Transverse colon (tissue), 4 donors: ENCODE results near the gene CDK14. TPM values are rescaled to one million over a fixed set of nuclear protein-coding genes. Genes with fewer than 3 reads are reported as not detected.

Source experiments
- DNase-seq: peaks from one replicate; pipeline ENCODE4 v3.0.0-alpha.2; 2019
- H3K27ac ChIP-seq, 4 donors: fragments of 200-600 bp; sonication (generic); 2 replicates each; pipeline ENCODE4 v1.5.1; 2016 to 2018; ENCODE audit warnings: inconsistent platforms in 4 of 4
- H3K27me3 ChIP-seq: fragments of 200-600 bp; sonication (generic); 2 replicates; pipeline ENCODE4 v1.5.1; 2017; ENCODE audit warnings: inconsistent platforms
- H3K36me3 ChIP-seq, 4 donors: fragments of 200-600 bp; sonication (generic); 2 replicates each; pipeline ENCODE4 v1.5.1; 2017 to 2019; ENCODE audit warnings: inconsistent platforms in 4 of 4
- H3K4me1 ChIP-seq, 4 donors: fragments of 200-600 bp; sonication (generic); 2 replicates each; pipeline ENCODE4 v1.5.1; 2017 to 2020; ENCODE audit warnings: inconsistent platforms in 4 of 4
- H3K4me3 ChIP-seq, 4 donors: fragments of 200-600 bp; sonication (generic); 1 replicate in 1 of 4; 2 replicates in 3 of 4; pipeline versions ENCODE4 v1.5.1 to v1.6.1; 2017 to 2019; ENCODE audit warnings: inconsistent platforms in 4 of 4
- H3K9me3 ChIP-seq, 2 donors: fragments of 200-600 bp; sonication (generic); 2 replicates each; pipeline ENCODE4 v1.5.1; 2017 to 2019; ENCODE audit warnings: inconsistent platforms in 2 of 2
- CTCF ChIP-seq, 5 experiments: fragments of 200-600 bp in 3 of 5; fragments of 450-650 bp in 2 of 5; sonication (generic) in 3 of 5; IDR thresholded peaks; 1 replicate in 2 of 5; 2 replicates in 3 of 5; pipeline ENCODE4 v1.5.1; 2016 to 2017; ENCODE audit warnings: antibody characterized with exemption in 5 of 5, inconsistent platforms in 3 of 5, mild to moderate bottlenecking in 2 of 5, moderate library complexity in 1 of 5
- EP300 ChIP-seq: sonication (generic); formaldehyde crosslinking; IDR thresholded peaks from one replicate; pipeline ENCODE4 v1.6.1; 2017; ENCODE audit warnings: antibody characterized with exemption, low read depth
- POLR2A ChIP-seq: fragments of 450-650 bp; IDR thresholded peaks from one replicate; pipeline ENCODE4 v1.6.1; 2016; ENCODE audit warnings: antibody characterized with exemption, mild to moderate bottlenecking, moderate library complexity
- POLR2AphosphoS5 ChIP-seq, 3 donors: sonication (generic); formaldehyde crosslinking; IDR thresholded peaks; one replicate each; pipeline ENCODE4 v1.6.1; 2016; ENCODE audit warnings: antibody characterized with exemption in 3 of 3
- WGBS, 2 donors: methylation state at CpG; one replicate each; pipeline ENCODE4 v1.1.5; 2018; ENCODE audit warnings: low coverage in 1 of 2; 5-methylcytosine and 5-hydroxymethylcytosine counted together
- in situ Hi-C, 4 donors: fragments of 200-750 bp; cut with MboI; loops; one replicate each; pipeline versions ENCODE4 v1.15.0 to v1.15.1; 2017; ENCODE audit warnings: low sequenced_read_pairs in 3 of 4, low pct_ligation_motif_present in 1 of 4, low pct_unique_long_range_greater_than_20kb in 1 of 4
- intact Hi-C: fragments of 100-400 bp; cut with DNase I; formaldehyde crosslinking; loops from one replicate; pipeline ENCODE4 v1.15.1; 2023; ENCODE audit warnings: low total_unique reads
- total RNA-seq, 4 donors: library from RNA; depleted of rRNA; stranded (reverse); fragments of >200 nt; gene quantifications; one replicate each; pipeline ENCODE4 v1.1.0, GENCODE V29; 2016

The CDK14 gene
- total RNA-seq, 4 donors from 2014 or later = 0.40 to 15.4 (median 4.8) TPM

DNA sequence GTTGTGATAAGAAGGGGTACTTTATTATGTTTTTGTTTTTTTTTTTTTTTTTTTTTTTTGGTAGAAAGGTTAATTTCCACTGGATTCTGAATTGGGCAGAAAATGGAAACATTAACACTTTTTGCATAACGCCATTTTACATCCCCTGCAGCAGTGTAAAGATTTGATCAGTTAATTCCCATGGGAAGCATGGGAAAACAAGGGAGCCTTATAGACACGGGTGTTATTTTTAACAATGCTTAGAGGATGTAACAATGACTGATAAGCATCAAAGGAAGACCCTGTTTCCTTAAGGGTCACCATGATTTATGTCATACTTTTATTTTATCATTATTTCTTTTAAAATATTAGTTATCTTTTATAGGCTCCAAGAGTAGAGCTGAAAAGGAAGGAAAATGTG lies 140.2 kb downstream of the CDK14 start:
- WGBS, 2 donors = 69 to 91% methylated on average over 2 of the region's 2 CpGs
- no peak overlapping the region for H3K27ac ChIP-seq

DNA sequence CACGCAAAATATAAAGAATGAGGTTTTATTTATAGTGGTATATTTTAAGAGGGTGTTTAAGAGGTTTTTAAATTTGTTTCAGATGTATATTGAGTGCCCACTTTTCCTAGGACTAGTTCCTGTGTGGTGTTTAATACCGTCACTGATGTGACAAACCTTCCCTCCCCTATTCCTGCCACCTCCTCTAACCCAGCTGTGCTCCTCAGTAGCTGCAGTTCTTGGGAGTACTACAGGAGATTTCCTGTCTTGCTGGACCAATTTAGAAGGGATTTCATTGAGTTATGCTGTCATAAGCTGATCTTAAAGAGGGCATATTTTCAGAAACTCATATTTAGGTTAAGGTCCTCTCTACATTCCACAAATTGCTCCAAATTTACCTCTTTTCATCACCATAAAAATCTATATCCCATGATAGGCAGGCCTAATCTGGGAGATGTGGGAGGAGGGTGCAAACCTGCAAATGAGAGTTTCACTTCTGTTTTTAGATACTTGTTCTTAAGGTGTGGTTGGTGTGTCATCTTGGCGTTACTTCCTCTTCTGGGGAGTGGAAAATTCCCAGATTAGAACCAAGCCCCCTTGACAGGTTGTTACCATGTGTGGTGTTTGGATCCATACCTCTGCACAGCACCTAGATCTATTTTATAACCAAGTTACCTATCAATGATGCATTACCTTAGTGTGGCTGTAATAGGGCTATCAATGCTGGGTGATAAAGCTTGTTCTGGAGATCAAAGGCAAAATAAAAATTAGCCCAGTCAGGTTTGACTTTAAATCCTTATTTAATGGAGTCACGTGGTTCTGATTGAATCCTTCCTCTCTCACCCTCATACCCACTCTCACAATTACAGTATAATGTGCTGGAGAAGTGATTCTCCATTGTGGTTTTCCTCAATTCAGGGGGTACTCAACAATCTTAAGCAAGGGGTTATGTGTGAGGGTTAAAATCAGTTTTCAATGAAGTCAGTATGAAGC lies 141.1 kb downstream of the CDK14 start:
- intact Hi-C loops = no loop called here
- Histone ChIP-seq H3K4me3 (no peak overlapping the region), H3K27ac (peak overlapping the region in 2 of 4 donors; percentile 14 to 35), H3K9me3 (peaks cover 0 to 4% of the 10 kb centered on the region in 2 donors), H3K27me3 (no peaks in the 10 kb centered on the region), H3K4me1 (no peaks in the 10 kb centered on the region), H3K36me3 (no peaks in the 10 kb centered on the region)
- TF ChIP-seq CTCF (IDR thresholded peaks at IDR 0.05) (no peak), POLR2AphosphoS5 (IDR thresholded peaks at IDR 0.05) (no peak), POLR2A (no peak), EP300 (no peak)
- in situ Hi-C loops = no loop called here
- WGBS, 2 donors = 64 to 69% methylated on average over 4 of the region's 4 CpGs
- peak; percentile 16 for DNase-seq

More for the DNA sequence above, 140.2 kb downstream of the CDK14 start:
- H3K36me3 ChIP-seq = no peaks in the 10 kb centered on the region
- intact Hi-C loops (no loop called here), in situ Hi-C loops (no loop called here)
- H3K27me3 ChIP-seq = no peaks in the 10 kb centered on the region
- TF ChIP-seq CTCF (IDR thresholded peaks at IDR 0.05) (no peak), POLR2A (no peak), EP300 (no peak), POLR2AphosphoS5 (IDR thresholded peaks at IDR 0.05) (no peak)
- H3K9me3 ChIP-seq = peaks cover 0 to 4% of the 10 kb centered on the region in 2 donors
- no peak overlapping the region for H3K4me3 ChIP-seq
- no peak for DNase-seq
- no peaks in the 10 kb centered on the region for H3K4me1 ChIP-seq

DNA sequence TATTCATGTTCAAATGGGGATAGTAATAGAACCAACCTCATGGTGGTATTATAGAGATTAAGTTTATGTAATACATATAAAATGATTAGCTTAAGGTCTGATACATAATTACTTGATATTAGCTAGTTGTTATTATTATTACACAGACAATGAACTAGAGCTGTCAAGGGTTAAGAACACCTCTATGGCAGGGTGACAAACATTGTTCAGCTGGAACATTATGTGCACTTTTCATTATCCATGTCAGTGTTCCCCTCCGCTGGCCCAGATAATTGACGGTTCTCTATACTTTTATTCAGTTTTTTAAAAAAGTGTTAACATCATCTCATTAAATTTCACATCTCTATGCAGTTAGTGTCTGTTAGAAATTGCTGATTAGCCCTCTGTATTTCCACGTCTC lies 142.1 kb downstream of the CDK14 start:
- WGBS, 2 donors = 94 to 96% methylated on average over 3 of the region's 3 CpGs

More for the DNA sequence above, 142.1 kb downstream of the CDK14 start:
- H3K36me3 ChIP-seq = no peaks in the 10 kb centered on the region
- H3K27me3 ChIP-seq = no peaks in the 10 kb centered on the region
- in situ Hi-C loops (no loop called here), intact Hi-C loops (no loop called here)
- no peak overlapping the region for H3K27ac ChIP-seq
- no peaks in the 10 kb centered on the region for H3K4me1 ChIP-seq
- DNase-seq = no peak
- peaks cover 0 to 4% of the 10 kb centered on the region in 2 donors for H3K9me3 ChIP-seq
- TF ChIP-seq POLR2AphosphoS5 (IDR thresholded peaks at IDR 0.05) (no peak), CTCF (IDR thresholded peaks at IDR 0.05) (no peak), EP300 (no peak), POLR2A (no peak)
- H3K4me3 ChIP-seq = no peak overlapping the region
